ENCODE measurements around the gene CDC42BPB. TPM values are rescaled to one million over a fixed set of nuclear protein-coding genes. Genes with fewer than 3 reads are reported as not detected.

CDC42BPB gene
- total RNA-seq, 1 donor from 2014 or later, result 187 TPM

GRCh38 chr14:102979406-102979805, 77.9 kb downstream of the CDC42BPB start:
- no peak for DNase-seq (ENCODE audit: low spot score)
- H3K27me3 Mint-ChIP-seq (ENCODE audit: unreplicated experiment), result peaks cover 12% of the 10 kb centered on the region
- no peaks in the 10 kb centered on the region for H3K9me3 Mint-ChIP-seq (ENCODE audit: unreplicated experiment)
- peaks cover 51% of the 10 kb centered on the region for H3K36me3 Mint-ChIP-seq (ENCODE audit: low read depth, unreplicated experiment)
- H3K4me1 Mint-ChIP-seq (ENCODE audit: unreplicated experiment), result peaks cover 12% of the 10 kb centered on the region
- H3K4me3 Mint-ChIP-seq (ENCODE audit: unreplicated experiment), result no peak overlapping the region
- TF ChIP-seq CTCF (IDR thresholded peaks at IDR 0.05; ENCODE audit: unreplicated experiment), result no peak
- no peak overlapping the region for H3K27ac Mint-ChIP-seq (ENCODE audit: unreplicated experiment)

GRCh38 chr14:102977475-102977874, 79.9 kb downstream of the CDC42BPB start:
- no peak overlapping the region for H3K27ac Mint-ChIP-seq (ENCODE audit: unreplicated experiment)
- no peak overlapping the region for H3K4me3 Mint-ChIP-seq (ENCODE audit: unreplicated experiment)
- no peak for TF ChIP-seq CTCF (IDR thresholded peaks at IDR 0.05; ENCODE audit: unreplicated experiment)
- no peaks in the 10 kb centered on the region for H3K4me1 Mint-ChIP-seq (ENCODE audit: unreplicated experiment)
- DNase-seq (ENCODE audit: low spot score), result no peak
- H3K9me3 Mint-ChIP-seq (ENCODE audit: unreplicated experiment), result no peaks in the 10 kb centered on the region
- peaks cover 8% of the 10 kb centered on the region for H3K27me3 Mint-ChIP-seq (ENCODE audit: unreplicated experiment)
- H3K36me3 Mint-ChIP-seq (ENCODE audit: low read depth, unreplicated experiment), result peaks cover 55% of the 10 kb centered on the region

GRCh38 chr14:102975662-102976061, 81.7 kb downstream of the CDC42BPB start:
- Mint-ChIP-seq H3K4me1 (ENCODE audit: unreplicated experiment) (no peaks in the 10 kb centered on the region), H3K27me3 (ENCODE audit: unreplicated experiment) (peaks cover 8% of the 10 kb centered on the region), H3K36me3 (ENCODE audit: low read depth, unreplicated experiment) (peaks cover 60% of the 10 kb centered on the region), H3K27ac (ENCODE audit: unreplicated experiment) (peak overlapping the region; percentile 67), H3K4me3 (ENCODE audit: unreplicated experiment) (peak overlapping the region; percentile 21), H3K9me3 (ENCODE audit: unreplicated experiment) (no peaks in the 10 kb centered on the region)
- no peak for TF ChIP-seq CTCF (IDR thresholded peaks at IDR 0.05; ENCODE audit: unreplicated experiment)
- DNase-seq (ENCODE audit: low spot score), result no peak

GRCh38 chr14:102973706-102974285, 83.6 kb downstream of the CDC42BPB start:
- Mint-ChIP-seq H3K9me3 (ENCODE audit: unreplicated experiment) (no peaks in the 10 kb centered on the region), H3K36me3 (ENCODE audit: low read depth, unreplicated experiment) (peaks cover 69% of the 10 kb centered on the region), H3K4me1 (ENCODE audit: unreplicated experiment) (no peaks in the 10 kb centered on the region), H3K27ac (ENCODE audit: unreplicated experiment) (no peak overlapping the region), H3K4me3 (ENCODE audit: unreplicated experiment) (peak overlapping the region; percentile 66), H3K27me3 (ENCODE audit: unreplicated experiment) (peaks cover 8% of the 10 kb centered on the region)
- no peak for TF ChIP-seq CTCF (IDR thresholded peaks at IDR 0.05; ENCODE audit: unreplicated experiment)
- no peak for DNase-seq (ENCODE audit: low spot score)

- no peak for DNase-seq (ENCODE audit: low spot score)
- Mint-ChIP-seq H3K27me3 (ENCODE audit: unreplicated experiment) (peaks cover 11% of the 10 kb centered on the region), H3K36me3 (ENCODE audit: low read depth, unreplicated experiment) (peaks cover 71% of the 10 kb centered on the region), H3K4me3 (ENCODE audit: unreplicated experiment) (peak overlapping the region; percentile 34), H3K4me1 (ENCODE audit: unreplicated experiment) (no peaks in the 10 kb centered on the region), H3K27ac (ENCODE audit: unreplicated experiment) (no peak overlapping the region), H3K9me3 (ENCODE audit: unreplicated experiment) (no peaks in the 10 kb centered on the region)
- no peak for TF ChIP-seq CTCF (IDR thresholded peaks at IDR 0.05; ENCODE audit: unreplicated experiment)
Observed at GRCh38 chr14:102971836-102972606, 85.3 kb downstream of the CDC42BPB start.
